KMS-11 (cell line): Measurements from ENCODE around the gene ITCH.

Experiments used
- H2AFZ ChIP-seq: fragments of 200-600 bp; sonication (generic); 2 replicates; pipeline ENCODE4 v1.6.1; 2016; ENCODE audit warnings: antibody characterized with exemption, mixed run types, low read depth
- H3K27ac ChIP-seq: fragments of 200-600 bp; sonication (generic); 2 replicates; pipeline ENCODE4 v1.6.1; 2016; ENCODE audit warnings: mild to moderate bottlenecking, mixed run types
- H3K27me3 ChIP-seq: fragments of 200-600 bp; sonication (generic); 2 replicates; pipeline ENCODE4 v1.6.1; 2017; ENCODE audit warnings: mild to moderate bottlenecking, low read depth, mixed run types, moderate library complexity; ENCODE audit not compliant: insufficient read depth
- H3K36me3 ChIP-seq: fragments of 200-600 bp; sonication (generic); 2 replicates; pipeline ENCODE4 v1.6.1; 2017; ENCODE audit warnings: mild to moderate bottlenecking, mixed run types; ENCODE audit not compliant: insufficient read depth
- H3K4me1 ChIP-seq: fragments of 200-600 bp; sonication (generic); 2 replicates; pipeline ENCODE4 v1.6.1; 2016; ENCODE audit warnings: mild to moderate bottlenecking, low read depth, mixed run types; ENCODE audit not compliant: poor library complexity, severe bottlenecking
- H3K4me2 ChIP-seq: fragments of 200-600 bp; sonication (generic); 2 replicates; pipeline ENCODE4 v1.7.0; 2016; ENCODE audit warnings: mild to moderate bottlenecking, mixed run types
- H3K4me3 ChIP-seq: fragments of 200-600 bp; sonication (generic); IDR thresholded peaks from 2 replicates; pipeline ENCODE4 v1.6.1; 2017; ENCODE audit warnings: low read depth, low read length, mixed read lengths; ENCODE audit not compliant: insufficient read depth
- H3K79me2 ChIP-seq: fragments of 200-600 bp; sonication (generic); 2 replicates; pipeline ENCODE4 v1.6.1; 2016; ENCODE audit warnings: low read depth, mixed run types; ENCODE audit not compliant: insufficient read depth
- H3K9ac ChIP-seq: fragments of 200-600 bp; sonication (generic); 2 replicates; pipeline ENCODE4 v1.6.1; 2016; ENCODE audit warnings: mild to moderate bottlenecking, mixed run types
- H4K20me1 ChIP-seq: fragments of 200-600 bp; sonication (generic); 2 replicates; pipeline ENCODE4 v1.6.1; 2016; ENCODE audit warnings: mild to moderate bottlenecking, mixed run types; ENCODE audit not compliant: insufficient read depth
- TF ChIP-seq, protein P1 (sequence below): fragments of 200-600 bp; sonication (generic); conservative IDR thresholded peaks from 2 replicates; pipeline ENCODE4 v1.6.1; 2017; ENCODE audit warnings: low read depth, mild to moderate bottlenecking, antibody characterized with exemption, low read length, moderate library complexity, mixed read lengths

ITCH gene

GRCh38 chr20:34449674-34450592 is 86.9 kb downstream of the ITCH start:
- Histone ChIP-seq H3K36me3 (peaks cover 20% of the 10 kb centered on the region; the same call in 1 of the 2 replicates), H4K20me1 (no peaks in the 10 kb centered on the region), H3K27me3 (no peaks in the 10 kb centered on the region), H3K4me2 (no peak overlapping the region), H3K4me3 (no peak overlapping the region), H3K79me2 (no peaks in the 10 kb centered on the region), H3K4me1 (no peaks in the 10 kb centered on the region), H3K27ac (no peak overlapping the region), H2AFZ (no peak overlapping the region), H3K9ac (no peak overlapping the region)
- TF ChIP-seq, protein P1, sequence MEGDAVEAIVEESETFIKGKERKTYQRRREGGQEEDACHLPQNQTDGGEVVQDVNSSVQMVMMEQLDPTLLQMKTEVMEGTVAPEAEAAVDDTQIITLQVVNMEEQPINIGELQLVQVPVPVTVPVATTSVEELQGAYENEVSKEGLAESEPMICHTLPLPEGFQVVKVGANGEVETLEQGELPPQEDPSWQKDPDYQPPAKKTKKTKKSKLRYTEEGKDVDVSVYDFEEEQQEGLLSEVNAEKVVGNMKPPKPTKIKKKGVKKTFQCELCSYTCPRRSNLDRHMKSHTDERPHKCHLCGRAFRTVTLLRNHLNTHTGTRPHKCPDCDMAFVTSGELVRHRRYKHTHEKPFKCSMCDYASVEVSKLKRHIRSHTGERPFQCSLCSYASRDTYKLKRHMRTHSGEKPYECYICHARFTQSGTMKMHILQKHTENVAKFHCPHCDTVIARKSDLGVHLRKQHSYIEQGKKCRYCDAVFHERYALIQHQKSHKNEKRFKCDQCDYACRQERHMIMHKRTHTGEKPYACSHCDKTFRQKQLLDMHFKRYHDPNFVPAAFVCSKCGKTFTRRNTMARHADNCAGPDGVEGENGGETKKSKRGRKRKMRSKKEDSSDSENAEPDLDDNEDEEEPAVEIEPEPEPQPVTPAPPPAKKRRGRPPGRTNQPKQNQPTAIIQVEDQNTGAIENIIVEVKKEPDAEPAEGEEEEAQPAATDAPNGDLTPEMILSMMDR, result no peak

GRCh38 chr20:34452281-34452982 is 89.4 kb downstream of the ITCH start:
- H3K27me3 ChIP-seq, result no peaks in the 10 kb centered on the region
- no peaks in the 10 kb centered on the region for H4K20me1 ChIP-seq
- H3K4me1 ChIP-seq, result no peaks in the 10 kb centered on the region
- no peaks in the 10 kb centered on the region for H3K79me2 ChIP-seq
- TF ChIP-seq, protein P1, result no peak
- H3K36me3 ChIP-seq, result peaks cover 4% of the 10 kb centered on the region; the same call in 1 of the 2 replicates
- H2AFZ ChIP-seq, result no peak overlapping the region
- H3K4me2 ChIP-seq, result no peak overlapping the region
- no peak overlapping the region for H3K27ac ChIP-seq
- H3K9ac ChIP-seq, result no peak overlapping the region
- no peak overlapping the region for H3K4me3 ChIP-seq

GRCh38 chr20:34458631-34459030 is 95.6 kb downstream of the ITCH start:
- H2AFZ ChIP-seq, result no peak overlapping the region
- TF ChIP-seq, protein P1, result no peak
- H3K4me2 ChIP-seq, result no peak overlapping the region
- no peaks in the 10 kb centered on the region for H3K27me3 ChIP-seq
- H3K36me3 ChIP-seq, result peaks cover 4% of the 10 kb centered on the region; the same call in 1 of the 2 replicates
- no peak overlapping the region for H3K9ac ChIP-seq
- H3K27ac ChIP-seq, result no peak overlapping the region
- no peaks in the 10 kb centered on the region; the same call in 1 of the 2 replicates for H3K79me2 ChIP-seq
- H3K4me1 ChIP-seq, result no peaks in the 10 kb centered on the region
- H3K4me3 ChIP-seq, result no peak overlapping the region
- no peaks in the 10 kb centered on the region for H4K20me1 ChIP-seq

DNA sequence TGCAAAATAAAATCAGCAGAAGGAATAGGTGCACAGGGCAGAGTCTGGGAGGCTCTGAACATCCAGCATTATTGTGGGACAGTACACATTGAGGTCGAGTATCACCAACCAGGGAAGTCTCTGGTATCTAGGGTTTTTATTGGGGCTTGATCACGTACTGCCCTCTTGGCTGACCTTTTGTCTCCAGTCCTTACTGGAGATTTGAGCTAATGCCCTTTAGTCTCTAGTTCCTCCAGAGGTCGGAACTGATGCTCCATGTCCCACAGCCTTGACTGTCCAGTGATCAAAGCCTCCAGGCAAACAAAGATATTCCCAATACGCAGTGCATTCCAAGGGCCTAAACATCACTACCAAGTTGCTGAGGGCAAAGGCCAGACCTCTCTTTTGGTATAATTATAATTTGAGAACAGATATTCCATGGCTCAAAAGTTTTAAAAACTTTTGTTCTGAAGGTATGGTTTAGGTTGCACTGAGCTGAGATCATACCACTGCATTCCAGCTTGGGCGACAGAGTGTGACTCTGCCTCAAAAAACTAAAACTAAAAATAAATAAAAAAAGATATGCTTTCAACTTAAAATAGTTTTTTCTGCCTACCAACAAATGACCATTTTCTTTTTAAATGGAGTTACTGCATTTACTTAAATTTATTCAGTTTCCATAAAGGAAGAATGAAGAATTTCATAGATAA is 96.3 kb downstream of the ITCH start:
- H3K4me2 ChIP-seq, result no peak overlapping the region
- H3K27ac ChIP-seq, result no peak overlapping the region
- H4K20me1 ChIP-seq, result no peaks in the 10 kb centered on the region
- TF ChIP-seq, protein P1, result no peak
- no peak overlapping the region for H3K9ac ChIP-seq
- H3K79me2 ChIP-seq, result no peaks in the 10 kb centered on the region; the same call in 1 of the 2 replicates
- no peaks in the 10 kb centered on the region for H3K27me3 ChIP-seq
- H2AFZ ChIP-seq, result no peak overlapping the region
- H3K4me1 ChIP-seq, result no peaks in the 10 kb centered on the region
- no peak overlapping the region for H3K4me3 ChIP-seq
- peaks cover 4% of the 10 kb centered on the region; the same call in 1 of the 2 replicates for H3K36me3 ChIP-seq
